GM12864 (cell line): Measurements from ENCODE around the gene DTD1.

Experiments used
- DNase-seq: peaks from one replicate; pipeline ENCODE4 v3.0.0-alpha.2; 2011; ENCODE audit warnings: low read depth
- H3K4me3 ChIP-seq: 2 replicates; pipeline ENCODE4 v1.5.1; 2011; ENCODE audit warnings: mild to moderate bottlenecking, low read depth, low read length, control low read depth
- TF ChIP-seq, protein P1 (sequence below): IDR thresholded peaks from 2 replicates; pipeline ENCODE4 v1.5.1; 2011; ENCODE audit warnings: low read depth, mild to moderate bottlenecking, moderate library complexity, low read length, control low read depth, inconsistent platforms; ENCODE audit errors: missing control alignments

DTD1 gene

GRCh38 chr20:18657575-18657974 is 69.7 kb downstream of the DTD1 start:
- H3K4me3 ChIP-seq: no peak overlapping the region
- TF ChIP-seq, protein P1, sequence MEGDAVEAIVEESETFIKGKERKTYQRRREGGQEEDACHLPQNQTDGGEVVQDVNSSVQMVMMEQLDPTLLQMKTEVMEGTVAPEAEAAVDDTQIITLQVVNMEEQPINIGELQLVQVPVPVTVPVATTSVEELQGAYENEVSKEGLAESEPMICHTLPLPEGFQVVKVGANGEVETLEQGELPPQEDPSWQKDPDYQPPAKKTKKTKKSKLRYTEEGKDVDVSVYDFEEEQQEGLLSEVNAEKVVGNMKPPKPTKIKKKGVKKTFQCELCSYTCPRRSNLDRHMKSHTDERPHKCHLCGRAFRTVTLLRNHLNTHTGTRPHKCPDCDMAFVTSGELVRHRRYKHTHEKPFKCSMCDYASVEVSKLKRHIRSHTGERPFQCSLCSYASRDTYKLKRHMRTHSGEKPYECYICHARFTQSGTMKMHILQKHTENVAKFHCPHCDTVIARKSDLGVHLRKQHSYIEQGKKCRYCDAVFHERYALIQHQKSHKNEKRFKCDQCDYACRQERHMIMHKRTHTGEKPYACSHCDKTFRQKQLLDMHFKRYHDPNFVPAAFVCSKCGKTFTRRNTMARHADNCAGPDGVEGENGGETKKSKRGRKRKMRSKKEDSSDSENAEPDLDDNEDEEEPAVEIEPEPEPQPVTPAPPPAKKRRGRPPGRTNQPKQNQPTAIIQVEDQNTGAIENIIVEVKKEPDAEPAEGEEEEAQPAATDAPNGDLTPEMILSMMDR: no peak
- DNase-seq: no peak

DNA sequence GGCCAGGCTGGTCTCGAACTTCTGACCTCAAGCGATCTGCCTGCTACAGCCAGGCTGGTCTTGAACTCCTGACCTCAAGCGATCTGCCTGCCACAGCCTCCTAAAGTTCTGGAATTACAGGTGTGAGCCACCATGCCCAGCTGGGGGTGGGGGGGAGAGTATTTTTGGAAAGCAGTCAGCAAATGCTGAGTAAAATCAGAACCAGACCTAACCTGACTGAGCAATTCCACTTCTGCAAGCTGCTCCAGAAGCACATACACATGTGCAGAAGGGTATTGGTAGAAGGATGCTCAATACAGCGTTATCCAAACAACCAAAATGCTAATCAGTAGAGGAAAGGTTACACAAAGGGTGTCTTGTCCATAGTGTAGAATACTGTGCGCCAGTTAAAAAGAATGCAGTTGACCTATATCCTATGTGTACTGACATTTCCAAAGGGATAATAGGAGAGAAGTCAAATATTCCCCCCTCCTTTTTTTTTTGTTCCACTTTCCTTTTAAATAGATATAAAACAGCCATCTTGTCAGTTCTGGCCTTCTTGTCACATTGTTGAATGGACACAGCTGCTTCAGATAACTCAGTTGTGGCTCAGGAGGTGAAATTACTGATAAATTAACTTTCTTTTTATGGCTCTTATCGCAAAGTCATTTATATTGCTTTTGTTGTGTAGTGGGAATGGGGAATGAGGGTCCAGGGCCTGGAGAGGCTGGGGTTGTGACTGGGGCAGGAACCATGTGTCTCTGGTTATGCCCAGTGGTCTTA is 74.6 kb downstream of the DTD1 start:
- H3K4me3 ChIP-seq: no peak overlapping the region
- TF ChIP-seq, protein P1: no peak
- peak; percentile 56 for DNase-seq

GRCh38 chr20:18663932-18664331 is 76.1 kb downstream of the DTD1 start:
- DNase-seq: no peak
- TF ChIP-seq, protein P1: no peak

GRCh38 chr20:18665135-18665534 is 77.3 kb downstream of the DTD1 start:
- no peak for DNase-seq
- no peak overlapping the region for H3K4me3 ChIP-seq
- TF ChIP-seq, protein P1: no peak

More at GRCh38 chr20:18663932-18664331, 76.1 kb downstream of the DTD1 start:
- no peak overlapping the region for H3K4me3 ChIP-seq

- no peak overlapping the region for H3K4me3 ChIP-seq
- TF ChIP-seq, protein P1: no peak
- DNase-seq: no peak
These were observed 79.1 kb downstream of the DTD1 start for GRCh38 chr20:18666803-18667415.

DNA sequence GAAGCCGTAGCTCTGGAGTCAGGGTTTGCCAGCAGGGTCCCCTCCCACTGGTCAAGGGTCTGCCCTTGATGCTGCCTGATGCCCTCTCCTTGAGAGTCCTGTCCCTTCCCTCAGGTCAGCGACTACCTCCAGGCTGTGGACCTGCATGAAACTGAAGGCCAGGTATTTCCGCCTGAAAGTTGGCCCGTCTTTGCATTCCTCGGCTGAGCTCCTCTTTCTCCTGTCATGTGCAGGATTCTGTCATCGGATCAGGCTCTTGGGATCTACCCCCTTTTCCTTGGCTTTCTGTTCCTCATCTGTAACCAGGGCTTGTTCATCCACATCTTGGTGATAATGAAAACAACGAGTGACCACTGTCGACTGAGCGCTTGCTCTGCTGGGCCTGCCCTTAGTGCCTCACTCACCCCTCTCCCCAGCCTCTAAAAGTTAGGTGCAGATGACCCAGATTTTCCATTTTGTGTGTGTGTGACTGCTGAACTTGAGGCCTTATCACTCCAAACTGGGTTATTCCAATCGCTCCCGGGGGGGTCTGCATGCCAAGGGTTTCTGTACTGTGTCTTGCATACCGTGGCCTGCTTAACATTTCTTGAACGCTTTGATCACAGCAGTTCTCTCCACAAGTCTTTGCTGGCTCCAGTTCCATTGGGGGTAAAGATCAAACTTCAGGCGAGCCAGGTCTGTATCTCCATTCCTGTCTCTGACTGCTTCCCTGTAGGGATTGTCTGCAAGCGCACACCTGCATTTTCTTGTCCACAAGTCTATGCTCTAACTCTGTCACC is 81.6 kb downstream of the DTD1 start:
- no peak overlapping the region for H3K4me3 ChIP-seq

More for the DNA sequence above, 81.6 kb downstream of the DTD1 start:
- TF ChIP-seq, protein P1: no peak
- no peak for DNase-seq
